AG04449 (cell line): ENCODE data around the gene FAM149B1.

Experiments used
- CTCF ChIA-PET: fragments of 350-600 bp; formaldehyde crosslinking; extraction: SDS; loops from one replicate; lab custom pipeline; 2021; ENCODE audit warnings: antibody characterized with exemption; lab: Yijun Ruan, JAX
- POLR2A ChIA-PET: fragments of 400-600, 350-600 bp; formaldehyde crosslinking; extraction: SDS; loops from one replicate; lab custom pipeline; 2020; ENCODE audit warnings: antibody characterized with exemption, inconsistent platforms; lab: Yijun Ruan, JAX
- DNase-seq: peaks from one replicate; pipeline ENCODE4 v3.0.0-alpha.2; 2010; ENCODE audit warnings: low read depth, low spot score
- H3K4me3 ChIP-seq: 2 replicates; pipeline ENCODE4 v1.5.1; 2011; ENCODE audit warnings: low read depth, mild to moderate bottlenecking, control low read depth, low read length
- CTCF ChIP-seq: IDR thresholded peaks from one replicate; pipeline ENCODE4 v1.5.1; 2011; ENCODE audit warnings: mild to moderate bottlenecking, moderate library complexity, low read length, control low read depth, inconsistent platforms; ENCODE audit not compliant: insufficient read depth; ENCODE audit errors: missing control alignments

Gene FAM149B1

GRCh38 chr10:73217628-73218027, 49.7 kb downstream of the FAM149B1 start:
- DNase-seq, result no peak
- no peak overlapping the region for H3K4me3 ChIP-seq
- ChIA-PET CTCF (interaction anchor here (1.3 kb wide), 1 partner anchor 21 kb away, joined by 3 read pairs; no protein-coding TSS in a partner anchor), POLR2A (no interaction called here)
- TF ChIP-seq CTCF, result no peak

GRCh38 chr10:73218431-73219191, 50.7 kb downstream of the FAM149B1 start:
- ChIA-PET POLR2A (no interaction called here), CTCF (interaction anchor here (1.3 kb wide), 2 partner anchors 15 to 20 kb away, joined by 3 read pairs; no protein-coding TSS in a partner anchor)
- peak; percentile 33 for TF ChIP-seq CTCF
- no peak for DNase-seq
- H3K4me3 ChIP-seq, result no peak overlapping the region

- no peak for DNase-seq
- no peak for TF ChIP-seq CTCF
- ChIA-PET CTCF (interaction anchor here (1.3 to 1.5 kb wide), 3 partner anchors 14 to 18 kb away, joined by 3 to 4 read pairs (median 3); no protein-coding TSS in a partner anchor), POLR2A (no interaction called here)
- H3K4me3 ChIP-seq, result no peak overlapping the region
Observed at GRCh38 chr10:73219384-73219783, 51.5 kb downstream of the FAM149B1 start.

- no peak for DNase-seq
- TF ChIP-seq CTCF, result no peak
- H3K4me3 ChIP-seq, result no peak overlapping the region
- POLR2A ChIA-PET, result no interaction called here
- CTCF ChIA-PET, result interaction anchor here (1.2 kb wide), 1 partner anchor 17 kb away, joined by 3 read pairs; no protein-coding TSS in a partner anchor
Observed at GRCh38 chr10:73220989-73221388, 53.1 kb downstream of the FAM149B1 start.

- ChIA-PET POLR2A (interaction anchor here (1.8 kb wide), 1 partner anchor 21 kb away, joined by 8 read pairs; the partner anchor contains the start of gene DNAJC9), CTCF (interaction anchor here (1.7 kb wide), 1 partner anchor 13 kb away, joined by 3 read pairs; no protein-coding TSS in a partner anchor)
- DNase-seq, result no peak
- H3K4me3 ChIP-seq, result no peak overlapping the region
- TF ChIP-seq CTCF, result no peak
Observed at GRCh38 chr10:73225518-73225917, 57.6 kb downstream of the FAM149B1 start.

GRCh38 chr10:73226663-73227062, 58.7 kb downstream of the FAM149B1 start:
- no peak for TF ChIP-seq CTCF
- no peak for DNase-seq
- POLR2A ChIA-PET, result no interaction called here
- no peak overlapping the region for H3K4me3 ChIP-seq
- CTCF ChIA-PET, result interaction anchor here (1.7 kb wide), 1 partner anchor 12 kb away, joined by 3 read pairs; no protein-coding TSS in a partner anchor
